GM12878 (cell line): ENCODE data around the gene GPC5. TPM values are rescaled to one million over a fixed set of nuclear protein-coding genes. Genes with fewer than 3 reads are reported as not detected.

Experiments used
- ATAC-seq: fragments of 200-7000 bp; cut with Tn5 transposase; 3 replicates; pipeline ENCODE4 v1.9.1; 2020; ENCODE audit warnings: mild to moderate bottlenecking, moderate library complexity
- BruUV-seq: library from RNA; stranded (reverse); fragments of 400-500 nt; replicated peaks from 2 replicates; lab custom pipeline; 2021; lab: Mats Ljungman, UMichigan
- CTCF ChIA-PET: fragments of 300-600 bp; sonication (Branson Sonifier 250); formaldehyde crosslinking; extraction: SDS; loops from one replicate; lab custom pipeline; 2021; ENCODE audit warnings: inconsistent platforms; lab: Yijun Ruan, JAX
- POLR2A ChIA-PET: fragments of 350-600 bp; formaldehyde crosslinking; extraction: SDS; loops from one replicate; lab custom pipeline; 2021; ENCODE audit warnings: inconsistent platforms; lab: Charles Lee
- RAD21 ChIA-PET: fragments of 300-600 bp; sonication (Branson Sonifier 250); formaldehyde crosslinking; loops from one replicate; lab custom pipeline; 2023; ENCODE audit warnings: antibody characterized with exemption; ENCODE audit not compliant: unreplicated experiment; lab: Charles Lee
- SMC1A ChIA-PET: fragments of 300-600 bp; sonication (Branson Sonifier 250); formaldehyde crosslinking; loops from one replicate; lab custom pipeline; 2023; ENCODE audit not compliant: unreplicated experiment, uncharacterized antibody; lab: Charles Lee
- DNase-seq: peaks from one replicate; pipeline ENCODE4 v3.0.0-alpha.2; 2011; ENCODE audit warnings: low read depth, low spot score
- FAIRE-seq: peaks from 3 replicates; lab custom pipeline; 2011; peaks lifted over from hg19 to GRCh38; lab: Jason Lieb, UNC
- H2AFZ ChIP-seq: 2 replicates; pipeline ENCODE4 v1.6.0; 2011; ENCODE audit warnings: low read depth, low read length, control low read depth; ENCODE audit not compliant: control insufficient read depth
- H3K27ac ChIP-seq: 2 replicates; pipeline ENCODE4 v1.5.1; 2011; ENCODE audit warnings: control low read depth; ENCODE audit not compliant: control insufficient read depth, insufficient read depth
- H3K27me3 ChIP-seq, 2 experiments: replicated peaks in 1 of 2; 2 replicates each; pipeline versions ENCODE4 v1.6.0 to v1.6.1; 2011; ENCODE audit warnings: low read length in 1 of 2; ENCODE audit not compliant: control insufficient read depth in 2 of 2, insufficient read depth in 2 of 2
- H3K36me3 ChIP-seq, 2 experiments: 2 replicates each; pipeline ENCODE4 v1.5.1; 2011; ENCODE audit warnings: low read length in 1 of 2; ENCODE audit not compliant: control insufficient read depth in 2 of 2, insufficient read depth in 2 of 2
- H3K4me1 ChIP-seq: 2 replicates; pipeline ENCODE4 v1.6.1; 2011; ENCODE audit warnings: mild to moderate bottlenecking, low read length, moderate library complexity, mixed read lengths; ENCODE audit not compliant: control insufficient read depth, insufficient read depth
- H3K4me2 ChIP-seq: 2 replicates; pipeline ENCODE4 v1.6.0; 2011; ENCODE audit warnings: control low read depth; ENCODE audit not compliant: control insufficient read depth, insufficient read depth
- H3K4me3 ChIP-seq: fragments of 200-600 bp; sonication (generic); 2 replicates; pipeline ENCODE4 v1.5.1; 2016
- H3K79me2 ChIP-seq: 2 replicates; pipeline ENCODE4 v1.6.0; 2011; ENCODE audit warnings: low read length; ENCODE audit not compliant: control insufficient read depth, insufficient read depth
- H3K9ac ChIP-seq: 2 replicates; pipeline ENCODE4 v1.8.0; 2011; ENCODE audit warnings: low read length, control low read depth, mixed read lengths; ENCODE audit not compliant: control insufficient read depth, insufficient read depth
- H3K9me3 ChIP-seq: replicated peaks from 3 replicates; pipeline ENCODE4 v1.5.1; 2011; ENCODE audit warnings: mild to moderate bottlenecking, low read length; ENCODE audit not compliant: control insufficient read depth, insufficient read depth
- H4K20me1 ChIP-seq: 2 replicates; pipeline ENCODE4 v1.6.0; 2011; ENCODE audit not compliant: control insufficient read depth, insufficient read depth
- EZH2 ChIP-seq: IDR thresholded peaks from 2 replicates; pipeline ENCODE4 v1.6.1; 2012; ENCODE audit warnings: low read depth, mild to moderate bottlenecking, control low read depth, inconsistent platforms, low read length, borderline replicate concordance; ENCODE audit not compliant: control insufficient read depth
- MEF2B ChIP-seq: fragments of 450-650 bp; IDR thresholded peaks from 2 replicates; pipeline ENCODE4 v1.6.1; 2018; ENCODE audit warnings: mild to moderate bottlenecking, moderate library complexity; ENCODE audit not compliant: partially characterized antibody, poor library complexity, severe bottlenecking
- MTA3 ChIP-seq: IDR thresholded peaks from 2 replicates; pipeline ENCODE4 v1.6.1; 2012; ENCODE audit warnings: low read length, inconsistent platforms, borderline replicate concordance
- REST ChIP-seq: IDR thresholded peaks from 2 replicates; pipeline ENCODE4 v1.6.1; 2012; ENCODE audit warnings: mild to moderate bottlenecking, low read depth, low read length
- SREBF2 ChIP-seq: IDR thresholded peaks from 2 replicates; pipeline ENCODE4 v1.6.1; 2012; ENCODE audit warnings: mild to moderate bottlenecking, low read length
- ZBED1 ChIP-seq: IDR thresholded peaks from 2 replicates; pipeline ENCODE4 v1.6.1; 2016; ENCODE audit warnings: borderline replicate concordance
- ZNF274 ChIP-seq: IDR thresholded peaks from one replicate; pipeline ENCODE4 v1.8.0; 2011; ENCODE audit not compliant: insufficient read length, insufficient read depth
- WGBS: methylation state at CpG from one replicate; pipeline ENCODE4 v1.1.6; 2016; ENCODE audit warnings: low lambda C conversion rate; ENCODE audit not compliant: insufficient replicate concordance, insufficient coverage; ENCODE audit errors: missing lambda C conversion rate; 5-methylcytosine and 5-hydroxymethylcytosine counted together
- in situ Hi-C: fragments of 300-500 bp; cut with MboI; formaldehyde crosslinking; loops from 9 replicates; pipeline ENCODE4 v1.14.3; 2018; ENCODE audit warnings: mixed read lengths
- intact Hi-C: fragments of 100-400 bp; cut with micrococcal nuclease; formaldehyde crosslinking; loops from one replicate; pipeline ENCODE4 v1.14.2; 2022; ENCODE audit not compliant: unreplicated experiment
- polyA plus RNA-seq, 11 experiments: library from polyadenylated mRNA; depleted of rRNA in 4 of 11; unstranded in 6 of 11; stranded (reverse) in 5 of 11; fragments of >200 nt; fragmentation: Nextera tagmentation in 4 of 11; fragmentation: Illumina TruSeq in 1 of 11; extraction: Ambion mirVana in 4 of 11; extraction: Trizol in 1 of 11; gene quantifications; 1 replicate in 1 of 11; 2 replicates in 10 of 11; pipeline versions ENCODE4 v1.2.1 to v1.2.3, GENCODE V29; 2011 to 2016; ENCODE audit warnings: inconsistent platforms in 2 of 11, missing spikeins in 2 of 11, low read depth in 1 of 11
- total RNA-seq, 4 experiments: library from RNA; depleted of rRNA in 3 of 4; stranded (reverse); fragments of >200 nt in 3 of 4; fragmentation: Illumina TruSeq in 1 of 4; extraction: Trizol in 1 of 4; gene quantifications; 2 replicates each; pipeline versions ENCODE4 v1.2.1 to v1.2.3, GENCODE V29; 2013 to 2021
- TF ChIP-seq, protein P1 (sequence below): fragments of 450-650 bp; IDR thresholded peaks from 2 replicates; pipeline ENCODE4 v1.6.1; 2017; ENCODE audit warnings: mild to moderate bottlenecking, moderate library complexity
- TF ChIP-seq, protein P2 (sequence below): IDR thresholded peaks from 2 replicates; pipeline ENCODE4 v1.6.1; 2011; ENCODE audit warnings: borderline replicate concordance, low read depth, mild to moderate bottlenecking, moderate library complexity, low read length; ENCODE audit not compliant: insufficient read depth, poor library complexity, severe bottlenecking
- TF ChIP-seq, protein P3 (sequence below): fragments of 450-650 bp; formaldehyde crosslinking; IDR thresholded peaks from 2 replicates; pipeline ENCODE4 v1.4.0; 2020; ENCODE audit warnings: mild to moderate bottlenecking, moderate library complexity

The GPC5 gene
- total and polyA plus RNA-seq, 10 of the 15 experiments (the other 5 are each of a cell fraction or from before 2014, with no cell fraction given): 0.05 to 0.87 (median 0.44) TPM; not detected in 1

DNA sequence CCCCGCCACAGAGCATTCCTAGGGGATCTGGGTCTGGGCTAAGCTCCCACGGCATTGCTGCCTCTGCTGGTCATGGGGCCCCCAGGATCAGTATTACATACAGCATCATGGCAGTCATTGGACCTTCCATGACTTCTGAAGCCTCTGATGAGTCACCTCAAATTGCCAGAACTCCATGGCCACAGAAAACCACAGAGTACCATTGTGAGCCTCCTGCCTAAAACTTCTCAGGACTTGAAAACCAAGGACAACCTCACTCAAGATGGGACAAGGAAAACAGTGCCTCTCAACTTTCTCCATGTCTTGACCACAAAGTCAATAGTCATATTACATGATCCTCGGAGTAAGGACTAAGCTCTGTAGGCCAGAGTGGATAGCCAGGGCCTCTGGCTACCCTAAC is 306.0 kb downstream of the GPC5 start:
- H3K9me3 ChIP-seq: no peaks in the 10 kb centered on the region
- no peaks in the 10 kb centered on the region for H3K36me3 ChIP-seq
- H3K4me1 ChIP-seq: no peaks in the 10 kb centered on the region
- H3K27ac ChIP-seq: no peak overlapping the region
- CTCF ChIA-PET: no interaction called here
- in situ Hi-C loops: no loop called here
- no peak for ATAC-seq
- BruUV-seq: no TSS peak
- FAIRE-seq: no peak
- TF ChIP-seq, protein P1, sequence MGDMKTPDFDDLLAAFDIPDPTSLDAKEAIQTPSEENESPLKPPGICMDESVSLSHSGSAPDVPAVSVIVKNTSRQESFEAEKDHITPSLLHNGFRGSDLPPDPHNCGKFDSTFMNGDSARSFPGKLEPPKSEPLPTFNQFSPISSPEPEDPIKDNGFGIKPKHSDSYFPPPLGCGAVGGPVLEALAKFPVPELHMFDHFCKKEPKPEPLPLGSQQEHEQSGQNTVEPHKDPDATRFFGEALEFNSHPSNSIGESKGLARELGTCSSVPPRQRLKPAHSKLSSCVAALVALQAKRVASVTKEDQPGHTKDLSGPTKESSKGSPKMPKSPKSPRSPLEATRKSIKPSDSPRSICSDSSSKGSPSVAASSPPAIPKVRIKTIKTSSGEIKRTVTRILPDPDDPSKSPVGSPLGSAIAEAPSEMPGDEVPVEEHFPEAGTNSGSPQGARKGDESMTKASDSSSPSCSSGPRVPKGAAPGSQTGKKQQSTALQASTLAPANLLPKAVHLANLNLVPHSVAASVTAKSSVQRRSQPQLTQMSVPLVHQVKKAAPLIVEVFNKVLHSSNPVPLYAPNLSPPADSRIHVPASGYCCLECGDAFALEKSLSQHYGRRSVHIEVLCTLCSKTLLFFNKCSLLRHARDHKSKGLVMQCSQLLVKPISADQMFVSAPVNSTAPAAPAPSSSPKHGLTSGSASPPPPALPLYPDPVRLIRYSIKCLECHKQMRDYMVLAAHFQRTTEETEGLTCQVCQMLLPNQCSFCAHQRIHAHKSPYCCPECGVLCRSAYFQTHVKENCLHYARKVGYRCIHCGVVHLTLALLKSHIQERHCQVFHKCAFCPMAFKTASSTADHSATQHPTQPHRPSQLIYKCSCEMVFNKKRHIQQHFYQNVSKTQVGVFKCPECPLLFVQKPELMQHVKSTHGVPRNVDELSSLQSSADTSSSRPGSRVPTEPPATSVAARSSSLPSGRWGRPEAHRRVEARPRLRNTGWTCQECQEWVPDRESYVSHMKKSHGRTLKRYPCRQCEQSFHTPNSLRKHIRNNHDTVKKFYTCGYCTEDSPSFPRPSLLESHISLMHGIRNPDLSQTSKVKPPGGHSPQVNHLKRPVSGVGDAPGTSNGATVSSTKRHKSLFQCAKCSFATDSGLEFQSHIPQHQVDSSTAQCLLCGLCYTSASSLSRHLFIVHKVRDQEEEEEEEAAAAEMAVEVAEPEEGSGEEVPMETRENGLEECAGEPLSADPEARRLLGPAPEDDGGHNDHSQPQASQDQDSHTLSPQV: no peak
- no peak for TF ChIP-seq MTA3
- TF ChIP-seq SREBF2: no peak
- no peak for TF ChIP-seq MEF2B
- no peak for TF ChIP-seq EZH2
- TF ChIP-seq ZNF274: no peak
- no peak for TF ChIP-seq ZBED1
- TF ChIP-seq, protein P2, sequence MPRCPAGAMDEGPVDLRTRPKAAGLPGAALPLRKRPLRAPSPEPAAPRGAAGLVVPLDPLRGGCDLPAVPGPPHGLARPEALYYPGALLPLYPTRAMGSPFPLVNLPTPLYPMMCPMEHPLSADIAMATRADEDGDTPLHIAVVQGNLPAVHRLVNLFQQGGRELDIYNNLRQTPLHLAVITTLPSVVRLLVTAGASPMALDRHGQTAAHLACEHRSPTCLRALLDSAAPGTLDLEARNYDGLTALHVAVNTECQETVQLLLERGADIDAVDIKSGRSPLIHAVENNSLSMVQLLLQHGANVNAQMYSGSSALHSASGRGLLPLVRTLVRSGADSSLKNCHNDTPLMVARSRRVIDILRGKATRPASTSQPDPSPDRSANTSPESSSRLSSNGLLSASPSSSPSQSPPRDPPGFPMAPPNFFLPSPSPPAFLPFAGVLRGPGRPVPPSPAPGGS: no peak
- TF ChIP-seq, protein P3, sequence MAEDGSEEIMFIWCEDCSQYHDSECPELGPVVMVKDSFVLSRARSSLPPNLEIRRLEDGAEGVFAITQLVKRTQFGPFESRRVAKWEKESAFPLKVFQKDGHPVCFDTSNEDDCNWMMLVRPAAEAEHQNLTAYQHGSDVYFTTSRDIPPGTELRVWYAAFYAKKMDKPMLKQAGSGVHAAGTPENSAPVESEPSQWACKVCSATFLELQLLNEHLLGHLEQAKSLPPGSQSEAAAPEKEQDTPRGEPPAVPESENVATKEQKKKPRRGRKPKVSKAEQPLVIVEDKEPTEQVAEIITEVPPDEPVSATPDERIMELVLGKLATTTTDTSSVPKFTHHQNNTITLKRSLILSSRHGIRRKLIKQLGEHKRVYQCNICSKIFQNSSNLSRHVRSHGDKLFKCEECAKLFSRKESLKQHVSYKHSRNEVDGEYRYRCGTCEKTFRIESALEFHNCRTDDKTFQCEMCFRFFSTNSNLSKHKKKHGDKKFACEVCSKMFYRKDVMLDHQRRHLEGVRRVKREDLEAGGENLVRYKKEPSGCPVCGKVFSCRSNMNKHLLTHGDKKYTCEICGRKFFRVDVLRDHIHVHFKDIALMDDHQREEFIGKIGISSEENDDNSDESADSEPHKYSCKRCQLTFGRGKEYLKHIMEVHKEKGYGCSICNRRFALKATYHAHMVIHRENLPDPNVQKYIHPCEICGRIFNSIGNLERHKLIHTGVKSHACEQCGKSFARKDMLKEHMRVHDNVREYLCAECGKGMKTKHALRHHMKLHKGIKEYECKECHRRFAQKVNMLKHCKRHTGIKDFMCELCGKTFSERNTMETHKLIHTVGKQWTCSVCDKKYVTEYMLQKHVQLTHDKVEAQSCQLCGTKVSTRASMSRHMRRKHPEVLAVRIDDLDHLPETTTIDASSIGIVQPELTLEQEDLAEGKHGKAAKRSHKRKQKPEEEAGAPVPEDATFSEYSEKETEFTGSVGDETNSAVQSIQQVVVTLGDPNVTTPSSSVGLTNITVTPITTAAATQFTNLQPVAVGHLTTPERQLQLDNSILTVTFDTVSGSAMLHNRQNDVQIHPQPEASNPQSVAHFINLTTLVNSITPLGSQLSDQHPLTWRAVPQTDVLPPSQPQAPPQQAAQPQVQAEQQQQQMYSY: no peak
- TF ChIP-seq REST: no peak
- TF ChIP-seq, all 136 proteins: peak for 0
- DNase-seq: no peak
- Histone ChIP-seq H3K4me2 (no peak overlapping the region), H4K20me1 (no peaks in the 10 kb centered on the region), H3K9ac (no peak overlapping the region), H3K79me2 (no peaks in the 10 kb centered on the region), H3K4me3 (no peak overlapping the region), H2AFZ (no peak overlapping the region), H3K27me3 (no peaks in the 10 kb centered on the region)
- ChIA-PET SMC1A (no interaction called here), POLR2A (no interaction called here), RAD21 (no interaction called here)
- WGBS: 16% methylated on average over 3 of the region's 3 CpGs
- intact Hi-C loops: no loop called here
